PC-3 (cell line): ENCODE results near the gene NEDD4L.

Experiments used
- CTCF ChIP-seq: fragments of 300-600 bp; sonication (generic); conservative IDR thresholded peaks from 2 replicates; pipeline ENCODE4 v1.5.1; 2017; ENCODE audit warnings: antibody characterized with exemption, low read depth, mild to moderate bottlenecking, low read length
- EZH2 ChIP-seq: fragments of 300-600 bp; sonication (generic); IDR thresholded peaks from one replicate; pipeline ENCODE4 v1.6.1; 2017; ENCODE audit warnings: antibody characterized with exemption, mild to moderate bottlenecking, low read length; ENCODE audit not compliant: unreplicated experiment

GRCh38 chr18:58385472-58385871 is 341.4 kb downstream of the NEDD4L start:
- TF ChIP-seq CTCF (no peak), EZH2 (no peak)
